WTC11 (cell line): ENCODE data around the gene ELFN2. TPM values are rescaled to one million over a fixed set of nuclear protein-coding genes. Genes with fewer than 3 reads are reported as not detected.

Source experiments
- ATAC-seq: fragments of 200-7000 bp; cut with Tn5 transposase; 2 replicates; pipeline ENCODE4 v1.10.0; 2021; ENCODE audit warnings: mild to moderate bottlenecking, moderate library complexity
- CTCF ChIA-PET: fragments of 300-600 bp; sonication (Branson Sonifier 250); formaldehyde crosslinking; loops from one replicate; lab custom pipeline; 2021; ENCODE audit warnings: antibody characterized with exemption; lab: Charles Lee
- POLR2A ChIA-PET: fragments of 350-600 bp; sonication (Branson Sonifier 250); formaldehyde crosslinking; loops from one replicate; lab custom pipeline; 2021; ENCODE audit warnings: antibody characterized with exemption; lab: Charles Lee
- DNase-seq: peaks from one replicate; pipeline ENCODE4 v3.0.0; 2021; ENCODE audit warnings: low spot score
- H3K27ac Mint-ChIP-seq: 2 replicates; pipeline ENCODE4 v1.8.0; 2021; ENCODE audit warnings: mixed read lengths
- H3K27me3 Mint-ChIP-seq: 2 replicates; pipeline ENCODE4 v1.8.0; 2021; ENCODE audit warnings: low read depth, mild to moderate bottlenecking, moderate library complexity, mixed read lengths
- H3K36me3 Mint-ChIP-seq: 2 replicates; pipeline ENCODE4 v1.8.0; 2021; ENCODE audit warnings: mixed read lengths
- H3K4me1 Mint-ChIP-seq: 2 replicates; pipeline ENCODE4 v1.8.0; 2022; ENCODE audit warnings: mixed read lengths
- H3K4me3 Mint-ChIP-seq: 2 replicates; pipeline ENCODE4 v1.8.0; 2021; ENCODE audit warnings: mild to moderate bottlenecking, moderate library complexity, mixed read lengths
- H3K9me3 Mint-ChIP-seq: 2 replicates; pipeline ENCODE4 v1.8.0; 2021; ENCODE audit warnings: mixed read lengths
- ATF2 ChIP-seq: sonication (generic); formaldehyde crosslinking; IDR thresholded peaks from 2 replicates; pipeline ENCODE4 v1.8.1; 2022; ENCODE audit warnings: low read depth, missing genetic modification reagents, borderline replicate concordance
- ATF3 ChIP-seq: sonication (generic); formaldehyde crosslinking; conservative IDR thresholded peaks from 2 replicates; pipeline ENCODE4 v1.8.1; 2022; ENCODE audit warnings: mild to moderate bottlenecking, missing genetic modification reagents
- CREB1 ChIP-seq: sonication (generic); formaldehyde crosslinking; IDR thresholded peaks from 2 replicates; pipeline ENCODE4 v1.8.0; 2023; ENCODE audit warnings: mild to moderate bottlenecking, missing genetic modification reagents
- E2F1 ChIP-seq: sonication (generic); formaldehyde crosslinking; IDR thresholded peaks from 2 replicates; pipeline ENCODE4 v1.8.0; 2022; ENCODE audit warnings: mild to moderate bottlenecking, missing genetic modification reagents
- ERG ChIP-seq: fragments of 250-450 bp; sonication (Bioruptor Pico); IDR thresholded peaks from 2 replicates; pipeline ENCODE4 v1.8.0; 2021; ENCODE audit warnings: mild to moderate bottlenecking
- FOXP1 ChIP-seq: sonication (generic); formaldehyde crosslinking; IDR thresholded peaks from 2 replicates; pipeline ENCODE4 v1.8.0; 2022; ENCODE audit warnings: missing genetic modification reagents, mild to moderate bottlenecking, moderate library complexity, borderline replicate concordance
- JAZF1 ChIP-seq: fragments of 250-450 bp; sonication (Bioruptor Pico); IDR thresholded peaks from 2 replicates; pipeline ENCODE4 v1.9.0; 2021; ENCODE audit warnings: moderate library complexity, mild to moderate bottlenecking, inconsistent platforms
- JUN ChIP-seq: sonication (generic); formaldehyde crosslinking; IDR thresholded peaks from 2 replicates; pipeline ENCODE4 v1.8.0; 2023; ENCODE audit warnings: mild to moderate bottlenecking, missing genetic modification reagents
- MAX ChIP-seq: sonication (generic); formaldehyde crosslinking; IDR thresholded peaks from 2 replicates; pipeline ENCODE4 v1.8.0; 2022; ENCODE audit warnings: mild to moderate bottlenecking, missing genetic modification reagents
- MLX ChIP-seq: sonication (generic); formaldehyde crosslinking; IDR thresholded peaks from 2 replicates; pipeline ENCODE4 v1.8.1; 2023; ENCODE audit warnings: mild to moderate bottlenecking, missing genetic modification reagents, moderate library complexity
- NFYB ChIP-seq: sonication (generic); formaldehyde crosslinking; conservative IDR thresholded peaks from 2 replicates; pipeline ENCODE4 v1.8.0; 2022; ENCODE audit warnings: low read depth, missing genetic modification reagents
- PRDM15 ChIP-seq: sonication (generic); formaldehyde crosslinking; IDR thresholded peaks from 2 replicates; pipeline ENCODE4 v1.8.0; 2022; ENCODE audit warnings: missing genetic modification reagents
- PREB ChIP-seq: sonication (generic); formaldehyde crosslinking; IDR thresholded peaks from 2 replicates; pipeline ENCODE4 v1.8.1; 2022; ENCODE audit warnings: mild to moderate bottlenecking, missing genetic modification reagents, moderate library complexity, borderline replicate concordance
- RELA ChIP-seq: sonication (generic); formaldehyde crosslinking; IDR thresholded peaks from 2 replicates; pipeline ENCODE4 v1.8.1; 2022; ENCODE audit warnings: missing genetic modification reagents, mild to moderate bottlenecking, borderline replicate concordance
- SMAD3 ChIP-seq: sonication (generic); formaldehyde crosslinking; IDR thresholded peaks from 2 replicates; pipeline ENCODE4 v1.8.0; 2022; ENCODE audit warnings: missing genetic modification reagents, mild to moderate bottlenecking, borderline replicate concordance
- SMAD4 ChIP-seq: sonication (generic); formaldehyde crosslinking; IDR thresholded peaks from 2 replicates; pipeline ENCODE4 v1.8.0; 2022; ENCODE audit warnings: mild to moderate bottlenecking, missing genetic modification reagents
- STAT6 ChIP-seq: sonication (generic); formaldehyde crosslinking; conservative IDR thresholded peaks from 2 replicates; pipeline ENCODE4 v1.8.1; 2023; ENCODE audit warnings: mild to moderate bottlenecking, low read depth, missing genetic modification reagents, moderate library complexity
- USF1 ChIP-seq: sonication (generic); formaldehyde crosslinking; IDR thresholded peaks from 2 replicates; pipeline ENCODE4 v1.8.0; 2022; ENCODE audit warnings: mild to moderate bottlenecking, missing genetic modification reagents
- ZNF317 ChIP-seq: sonication (generic); formaldehyde crosslinking; IDR thresholded peaks from 2 replicates; pipeline ENCODE4 v1.8.1; 2023; ENCODE audit warnings: low read depth, mild to moderate bottlenecking, moderate library complexity, missing genetic modification reagents, borderline replicate concordance
- ZNF423 ChIP-seq: fragments of 250-450 bp; sonication (Bioruptor Pico); IDR thresholded peaks from 2 replicates; pipeline ENCODE4 v2.1.2; 2022; ENCODE audit warnings: mild to moderate bottlenecking, moderate library complexity
- total RNA-seq: library from RNA; stranded (reverse); gene quantifications from 3 replicates; pipeline ENCODE4 v1.2.3, GENCODE V29; 2021

The ELFN2 gene
- total RNA-seq, 1 experiment from 2014 or later, result 0.87 TPM

GRCh38 chr22:37462436-37462835, 35.2 kb upstream of the ELFN2 start:
- H3K36me3 Mint-ChIP-seq, result no peaks in the 10 kb centered on the region
- no peaks in the 10 kb centered on the region for H3K9me3 Mint-ChIP-seq
- no peak overlapping the region for H3K27ac Mint-ChIP-seq
- DNase-seq, result no peak
- no peaks in the 10 kb centered on the region for H3K27me3 Mint-ChIP-seq
- ATAC-seq, result no peak
- TF ChIP-seq JAZF1 (CRISPR knock-in tag) (no peak), NFYB (CRISPR knock-in tag) (no peak), MLX (CRISPR knock-in tag) (no peak), ZNF423 (no peak), SMAD4 (no peak)
- TF ChIP-seq, all 79 proteins: peak for 0
- H3K4me1 Mint-ChIP-seq, result 0 out of 2 replicates have a peak, but pooled peaks cover 4% of the 10 kb centered on the region
- no peak overlapping the region for H3K4me3 Mint-ChIP-seq
- ChIA-PET POLR2A (no interaction called here), CTCF (interaction anchor here (0.6 to 5.0 kb wide), 10 partner anchors 10 to 421 kb away, joined by 3 to 38 read pairs (median 4); no protein-coding TSS in a partner anchor)

- ATAC-seq (no peak; the same call in 1 of the 2 replicates), DNase-seq (no peak)
- H3K36me3 Mint-ChIP-seq, result no peaks in the 10 kb centered on the region
- no peak overlapping the region for H3K27ac Mint-ChIP-seq
- H3K4me1 Mint-ChIP-seq, result 0 out of 2 replicates have a peak, but pooled peaks cover 4% of the 10 kb centered on the region
- H3K4me3 Mint-ChIP-seq, result no peak overlapping the region
- ChIA-PET CTCF (interaction anchor here (1.3 to 5.0 kb wide), 8 partner anchors 10 to 202 kb away, joined by 3 to 38 read pairs (median 6); no protein-coding TSS in a partner anchor), POLR2A (no interaction called here)
- no peaks in the 10 kb centered on the region for H3K9me3 Mint-ChIP-seq
- no peaks in the 10 kb centered on the region for H3K27me3 Mint-ChIP-seq
- no peak for TF ChIP-seq FOXP1 (CRISPR knock-in tag)
- TF ChIP-seq PREB (CRISPR knock-in tag), result no peak
- TF ChIP-seq E2F1 (CRISPR knock-in tag), result no peak
- no peak for TF ChIP-seq ATF2
- TF ChIP-seq CREB1, result no peak
- TF ChIP-seq MAX (CRISPR knock-in tag), result no peak
- TF ChIP-seq ZNF317 (CRISPR knock-in tag), result no peak
- TF ChIP-seq SMAD3 (CRISPR knock-in tag), result no peak
- no peak for TF ChIP-seq ATF3 (CRISPR knock-in tag)
- no peak for TF ChIP-seq STAT6 (CRISPR knock-in tag)
- no peak for TF ChIP-seq JUN (CRISPR knock-in tag)
- no peak for TF ChIP-seq USF1 (CRISPR knock-in tag)
- no peak for TF ChIP-seq RELA
- no peak for TF ChIP-seq PRDM15 (CRISPR knock-in tag)
- TF ChIP-seq ERG, result no peak
Measured at GRCh38 chr22:37461961-37462360, 34.7 kb upstream of the ELFN2 start.
